B cell (primary cell): ENCODE results near the gene GRID1. TPM values are rescaled to one million over a fixed set of nuclear protein-coding genes. Genes with fewer than 3 reads are reported as not detected.

Experiments used
- ATAC-seq: fragments of 200-7000 bp; cut with Tn5 transposase; one replicate; pipeline ENCODE4 v1.10.0; 2021; ENCODE audit warnings: low read depth, mild to moderate bottlenecking, moderate number of reproducible peaks, moderate library complexity
- CTCF ChIA-PET: fragments of 350-600 bp; sonication (Branson Sonifier 250); formaldehyde crosslinking; loops from one replicate; lab custom pipeline; 2021; ENCODE audit warnings: antibody characterized with exemption, inconsistent platforms; lab: Charles Lee
- POLR2A ChIA-PET: fragments of 350-600 bp; sonication (Branson Sonifier 250); formaldehyde crosslinking; loops from one replicate; lab custom pipeline; 2021; ENCODE audit warnings: antibody characterized with exemption; lab: Charles Lee
- DNase-seq: peaks from one replicate; pipeline ENCODE4 v3.0.0; 2013
- H2AFZ ChIP-seq: 2 replicates; pipeline ENCODE4 v1.6.1; 2012; ENCODE audit warnings: mild to moderate bottlenecking, low read depth, low read length; ENCODE audit not compliant: insufficient read depth, poor library complexity, severe bottlenecking
- H3K27ac ChIP-seq, 2 donors: 1 replicate in 1 of 2; 2 replicates in 1 of 2; pipeline ENCODE4 v1.5.1; 2012 to 2013; ENCODE audit warnings: low read length in 2 of 2, mild to moderate bottlenecking in 2 of 2, moderate library complexity in 1 of 2
- H3K27me3 ChIP-seq, 4 experiments: fragments of 200-600 bp in 1 of 4; sonication (generic) in 1 of 4; replicated peaks in 1 of 4; 1 replicate in 2 of 4; 2 replicates in 2 of 4; pipeline versions ENCODE4 v1.6.1 to v1.7.0; 2013 to 2016; ENCODE audit warnings: low read length in 3 of 4, mild to moderate bottlenecking in 2 of 4, mixed read lengths in 1 of 4, moderate library complexity in 1 of 4; ENCODE audit not compliant: insufficient read depth in 4 of 4, control insufficient read depth in 3 of 4; ENCODE audit errors: control extremely low read depth in 1 of 4
- H3K36me3 ChIP-seq, 2 experiments: replicated peaks in 1 of 2; 1 replicate in 1 of 2; 2 replicates in 1 of 2; pipeline versions ENCODE4 v1.6.1 to v1.7.1; 2013; ENCODE audit warnings: low read length in 1 of 2; ENCODE audit not compliant: insufficient read depth in 2 of 2, control insufficient read depth in 1 of 2; ENCODE audit errors: control extremely low read depth in 1 of 2, extremely low read depth in 1 of 2
- H3K4me1 ChIP-seq, 2 donors: fragments of 200-600 bp in 1 of 2; sonication (generic) in 1 of 2; 1 replicate in 1 of 2; 2 replicates in 1 of 2; pipeline versions ENCODE4 v1.5.1 to v1.6.1; 2013 to 2017; ENCODE audit warnings: low read length in 2 of 2; ENCODE audit not compliant: control insufficient read depth in 2 of 2, insufficient read depth in 2 of 2
- H3K4me2 ChIP-seq: replicated peaks from 2 replicates; pipeline ENCODE3; 2012; ENCODE audit warnings: mild to moderate bottlenecking, low read depth, low read length; ENCODE audit not compliant: poor library complexity, severe bottlenecking
- H3K4me3 ChIP-seq, 5 experiments: fragments of 200-600 bp in 1 of 5; sonication (generic) in 1 of 5; 1 replicate in 3 of 5; 2 replicates in 2 of 5; pipeline versions ENCODE4 v1.5.1 to v1.7.0; 2011 to 2016; ENCODE audit warnings: low read length in 4 of 5, mild to moderate bottlenecking in 4 of 5, low read depth in 2 of 5, control low read depth in 1 of 5, moderate library complexity in 1 of 5; ENCODE audit not compliant: insufficient read depth in 1 of 5; ENCODE audit errors: control extremely low read depth in 1 of 5, extremely low read depth in 1 of 5
- H3K79me2 ChIP-seq: fragments of 200-600 bp; sonication (generic); one replicate; pipeline ENCODE4 v1.6.0; 2016; ENCODE audit warnings: low read length; ENCODE audit not compliant: control insufficient read depth, insufficient read depth
- H3K9ac ChIP-seq: fragments of 200-600 bp; sonication (generic); 2 replicates; pipeline ENCODE4 v1.6.1; 2017; ENCODE audit warnings: mild to moderate bottlenecking, low read length, moderate library complexity
- H3K9me3 ChIP-seq, 3 donors: one replicate each; pipeline versions ENCODE4 v1.6.1 to v1.7.1; 2013; ENCODE audit warnings: low read length in 2 of 3; ENCODE audit not compliant: control insufficient read depth in 2 of 3, insufficient read depth in 1 of 3; ENCODE audit errors: control extremely low read depth in 1 of 3
- H4K20me1 ChIP-seq: 2 replicates; pipeline ENCODE4 v1.6.0; 2012; ENCODE audit warnings: mild to moderate bottlenecking, low read length; ENCODE audit not compliant: insufficient read depth, control insufficient read depth, poor library complexity, severe bottlenecking
- H3K27ac Mint-ChIP-seq: one replicate; pipeline ENCODE4 v1.8.0; 2021; ENCODE audit warnings: mixed read lengths
- H3K27me3 Mint-ChIP-seq: one replicate; pipeline ENCODE4 v1.8.0; 2021; ENCODE audit warnings: mixed read lengths
- H3K4me1 Mint-ChIP-seq: one replicate; pipeline ENCODE4 v1.8.0; 2021; ENCODE audit warnings: mixed read lengths
- H3K4me3 Mint-ChIP-seq: one replicate; pipeline ENCODE4 v1.8.0; 2021; ENCODE audit warnings: mixed read lengths
- H3K9me3 Mint-ChIP-seq: one replicate; pipeline ENCODE4 v1.8.0; 2022; ENCODE audit warnings: mixed read lengths; ENCODE audit not compliant: insufficient read depth
- EZH2 ChIP-seq: IDR thresholded peaks from 2 replicates; pipeline ENCODE4 v1.6.1; 2012; ENCODE audit warnings: borderline replicate concordance, low read depth, mild to moderate bottlenecking, moderate library complexity, low read length; ENCODE audit not compliant: insufficient read depth, poor library complexity, severe bottlenecking
- WGBS: methylation state at CpG from one replicate; pipeline ENCODE4 v1.1.5; 2013; ENCODE audit warnings: missing lambda C conversion rate; ENCODE audit not compliant: insufficient coverage; 5-methylcytosine and 5-hydroxymethylcytosine counted together
- intact Hi-C: fragments of 100-400 bp; cut with micrococcal nuclease; formaldehyde crosslinking; loops from one replicate; pipeline ENCODE4 v1.10.0; 2022
- polyA plus RNA-seq: library from polyadenylated mRNA; depleted of rRNA; stranded (reverse); fragments of >200 nt; gene quantifications from 2 replicates; pipeline ENCODE4 v1.2.3, GENCODE V29; 2012
- total RNA-seq, 2 donors: library from RNA; stranded (reverse); fragments of 120-200 nt in 1 of 2; gene quantifications; 1 replicate in 1 of 2; 2 replicates in 1 of 2; pipeline versions ENCODE4 v1.2.3 to v1.2.4, GENCODE V29; 2013 to 2022
- TF ChIP-seq, protein P1 (sequence below): fragments of 200-600 bp; IDR thresholded peaks from one replicate; pipeline ENCODE4 v1.8.0; 2022; ENCODE audit warnings: antibody characterized with exemption, mild to moderate bottlenecking

The GRID1 gene
- total and polyA plus RNA-seq, 2 donors (not counting 1 experiment from before 2014, with no cell fraction given): not detected

DNA sequence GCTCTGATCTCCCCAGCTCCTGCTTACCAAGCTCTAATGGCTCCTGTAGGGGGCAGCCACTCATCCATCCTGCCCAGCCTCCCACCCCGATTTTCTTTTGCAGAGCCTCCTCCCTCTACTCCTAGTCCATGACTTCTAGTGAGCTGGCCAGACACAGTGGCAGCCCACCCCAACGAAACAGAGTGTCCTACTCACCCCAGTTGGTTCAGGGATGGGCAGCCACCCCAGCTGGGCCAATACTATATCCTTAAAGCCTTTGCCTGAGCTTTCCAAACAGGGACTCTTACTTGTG lies 77.1 kb downstream of the GRID1 start:
- ATAC-seq: no peak
- no peaks in the 10 kb centered on the region for H3K79me2 ChIP-seq
- H3K4me3 ChIP-seq: no peak overlapping the region
- intact Hi-C loops: no loop called here
- H3K9me3 Mint-ChIP-seq: no peaks in the 10 kb centered on the region
- no peak for TF ChIP-seq EZH2
- TF ChIP-seq, protein P1, sequence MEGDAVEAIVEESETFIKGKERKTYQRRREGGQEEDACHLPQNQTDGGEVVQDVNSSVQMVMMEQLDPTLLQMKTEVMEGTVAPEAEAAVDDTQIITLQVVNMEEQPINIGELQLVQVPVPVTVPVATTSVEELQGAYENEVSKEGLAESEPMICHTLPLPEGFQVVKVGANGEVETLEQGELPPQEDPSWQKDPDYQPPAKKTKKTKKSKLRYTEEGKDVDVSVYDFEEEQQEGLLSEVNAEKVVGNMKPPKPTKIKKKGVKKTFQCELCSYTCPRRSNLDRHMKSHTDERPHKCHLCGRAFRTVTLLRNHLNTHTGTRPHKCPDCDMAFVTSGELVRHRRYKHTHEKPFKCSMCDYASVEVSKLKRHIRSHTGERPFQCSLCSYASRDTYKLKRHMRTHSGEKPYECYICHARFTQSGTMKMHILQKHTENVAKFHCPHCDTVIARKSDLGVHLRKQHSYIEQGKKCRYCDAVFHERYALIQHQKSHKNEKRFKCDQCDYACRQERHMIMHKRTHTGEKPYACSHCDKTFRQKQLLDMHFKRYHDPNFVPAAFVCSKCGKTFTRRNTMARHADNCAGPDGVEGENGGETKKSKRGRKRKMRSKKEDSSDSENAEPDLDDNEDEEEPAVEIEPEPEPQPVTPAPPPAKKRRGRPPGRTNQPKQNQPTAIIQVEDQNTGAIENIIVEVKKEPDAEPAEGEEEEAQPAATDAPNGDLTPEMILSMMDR: no peak
- no peaks in the 10 kb centered on the region for H4K20me1 ChIP-seq
- CTCF ChIA-PET: no interaction called here
- WGBS: 38% methylated on average over 2 of the region's 2 CpGs
- H3K4me2 ChIP-seq: no peak overlapping the region
- peaks cover 3% of the 10 kb centered on the region for H3K4me1 Mint-ChIP-seq
- H3K9me3 ChIP-seq: no peaks in the 10 kb centered on the region
- H3K27ac Mint-ChIP-seq: no peak overlapping the region
- H3K4me1 ChIP-seq: no peaks in the 10 kb centered on the region
- DNase-seq: no peak
- no peak overlapping the region for H3K27ac ChIP-seq
- no peak overlapping the region for H3K4me3 Mint-ChIP-seq
- POLR2A ChIA-PET: no interaction called here
- H3K27me3 Mint-ChIP-seq: peaks cover 15% of the 10 kb centered on the region
- H2AFZ ChIP-seq: no peak overlapping the region
- H3K36me3 ChIP-seq: no peaks in the 10 kb centered on the region
- no peaks in the 10 kb centered on the region for H3K27me3 ChIP-seq
- H3K9ac ChIP-seq: no peak overlapping the region

DNA sequence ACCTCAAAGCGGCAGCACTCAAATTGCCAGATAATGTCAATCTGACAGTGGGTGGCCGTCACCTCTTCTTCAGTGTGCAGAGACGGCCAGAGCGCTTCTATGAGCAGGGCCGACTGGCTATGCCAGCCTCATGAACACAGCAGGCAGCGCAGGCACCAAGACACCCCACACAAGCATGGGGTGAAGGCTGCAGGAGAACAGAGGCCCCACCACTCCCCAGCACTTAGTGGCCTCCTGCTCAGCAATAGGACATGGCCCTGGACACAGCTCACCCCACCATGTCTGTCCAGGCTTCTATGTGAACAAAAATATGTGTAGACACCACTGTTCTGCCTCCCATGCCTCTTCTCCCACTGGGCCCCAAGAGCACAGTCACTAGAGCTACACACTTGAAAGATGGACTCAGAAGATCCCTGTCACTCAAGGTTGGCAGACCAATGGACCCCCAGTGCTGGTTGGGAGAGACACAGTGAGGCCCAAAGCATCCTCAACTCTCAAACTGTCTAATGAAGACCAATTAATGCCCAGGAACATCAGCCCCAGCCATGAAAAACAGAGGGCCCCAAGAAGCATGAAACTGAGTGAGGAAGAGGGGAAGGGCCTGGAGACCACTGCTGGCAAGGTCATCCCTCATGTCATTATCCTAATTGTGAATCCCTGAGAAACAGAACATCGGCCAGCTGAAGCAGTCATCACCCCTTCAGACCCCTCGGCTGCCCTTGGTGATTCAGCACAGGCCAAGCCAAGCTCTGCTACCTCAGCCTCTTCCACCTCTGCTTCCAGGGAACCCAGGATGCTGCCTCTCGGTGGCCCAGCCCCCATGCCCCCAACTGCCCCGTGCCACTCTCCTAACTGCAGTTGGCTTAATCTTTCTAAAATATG lies 77.7 kb downstream of the GRID1 start:
- Histone ChIP-seq H2AFZ (no peak overlapping the region), H3K4me3 (no peak overlapping the region), H3K9ac (no peak overlapping the region), H3K9me3 (no peaks in the 10 kb centered on the region), H3K79me2 (no peaks in the 10 kb centered on the region), H4K20me1 (no peaks in the 10 kb centered on the region), H3K4me1 (no peaks in the 10 kb centered on the region), H3K4me2 (no peak overlapping the region), H3K27me3 (no peaks in the 10 kb centered on the region), H3K36me3 (no peaks in the 10 kb centered on the region), H3K27ac (no peak overlapping the region)
- peaks cover 3% of the 10 kb centered on the region for H3K4me1 Mint-ChIP-seq
- H3K27me3 Mint-ChIP-seq: peaks cover 12% of the 10 kb centered on the region
- ATAC-seq (no peak), DNase-seq (no peak)
- intact Hi-C loops: no loop called here
- 88% methylated on average over 10 of the region's 10 CpGs for WGBS
- CTCF ChIA-PET: no interaction called here
- POLR2A ChIA-PET: no interaction called here
- no peak overlapping the region for H3K27ac Mint-ChIP-seq
- TF ChIP-seq, protein P1: no peak
- TF ChIP-seq EZH2: no peak
- H3K9me3 Mint-ChIP-seq: no peaks in the 10 kb centered on the region
- H3K4me3 Mint-ChIP-seq: no peak overlapping the region
